HG02885 (cell line): Measurements from ENCODE around the gene LRRC7.
"Not testable (repeated sequence)": the region's sequence is repeated elsewhere in the genome, so short reads cannot be mapped to it uniquely, and the experiment has no call there.

ENCODE experiments used
- ATAC-seq: cut with Tn5 transposase; IDR thresholded peaks from one replicate; pipeline ENCODE4 v1.9.1; 2021; ENCODE audit warnings: mild to moderate bottlenecking; ENCODE audit not compliant: unreplicated experiment, poor library complexity

The LRRC7 gene

DNA sequence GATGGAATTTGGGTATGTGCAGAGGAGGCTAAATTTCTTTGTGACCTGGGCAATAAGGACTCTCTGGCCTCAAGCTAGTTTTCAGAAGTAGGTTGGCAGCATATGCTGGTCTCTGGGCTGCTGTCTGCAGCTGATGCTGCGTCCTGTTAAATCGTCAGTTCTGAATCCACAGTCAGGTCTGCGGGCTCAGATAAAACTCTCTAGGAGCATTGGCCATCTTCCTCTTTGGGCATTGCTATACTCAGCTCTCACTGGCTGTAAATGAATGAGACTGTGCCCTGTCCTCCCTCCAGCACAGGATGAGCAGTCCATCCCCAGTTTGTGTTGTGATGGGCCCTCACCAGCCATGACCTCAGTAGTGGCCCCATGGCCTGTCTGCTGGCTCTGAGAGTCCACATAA, 365.0 kb downstream of the LRRC7 start:
- ATAC-seq, result no peak

DNA sequence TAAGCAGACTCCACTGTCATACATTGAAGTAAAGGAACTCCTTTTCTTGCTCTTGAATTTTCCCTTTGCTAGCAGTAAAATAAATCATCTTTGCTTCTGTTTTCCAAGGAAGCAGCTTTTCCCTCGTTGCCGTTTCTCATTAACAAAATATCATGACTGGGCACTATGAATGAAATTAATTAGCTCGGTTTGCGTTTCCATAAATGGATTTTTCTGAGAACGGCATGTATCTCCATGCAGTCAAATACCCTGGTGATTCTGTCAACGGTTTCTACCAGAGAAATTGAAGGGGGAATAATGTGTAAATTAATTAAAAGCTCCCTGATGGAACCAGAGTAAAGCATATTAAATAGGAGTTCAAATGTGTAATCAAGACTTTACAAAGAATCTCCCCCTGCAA, 372.5 kb downstream of the LRRC7 start:
- ATAC-seq, result no peak

DNA sequence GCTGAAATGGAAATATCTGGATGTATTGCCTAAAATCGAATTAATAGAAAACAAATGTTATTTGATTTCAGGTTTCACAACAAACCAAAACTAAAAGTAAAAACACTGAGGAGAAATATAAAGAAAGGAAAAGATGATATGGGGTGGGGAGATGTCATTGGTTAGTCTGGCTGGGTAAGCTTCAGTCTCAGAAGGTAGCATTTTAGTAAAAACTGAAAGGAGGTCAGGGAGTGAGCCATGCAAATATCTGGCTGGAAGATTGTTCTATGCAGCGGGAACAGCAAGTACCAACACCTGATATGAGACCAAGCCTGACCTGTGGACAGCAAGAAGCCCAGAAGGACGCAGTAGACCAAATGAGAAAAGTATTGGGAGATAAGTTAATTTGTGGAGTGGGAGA, 373.1 kb downstream of the LRRC7 start:
- ATAC-seq, result no peak

DNA sequence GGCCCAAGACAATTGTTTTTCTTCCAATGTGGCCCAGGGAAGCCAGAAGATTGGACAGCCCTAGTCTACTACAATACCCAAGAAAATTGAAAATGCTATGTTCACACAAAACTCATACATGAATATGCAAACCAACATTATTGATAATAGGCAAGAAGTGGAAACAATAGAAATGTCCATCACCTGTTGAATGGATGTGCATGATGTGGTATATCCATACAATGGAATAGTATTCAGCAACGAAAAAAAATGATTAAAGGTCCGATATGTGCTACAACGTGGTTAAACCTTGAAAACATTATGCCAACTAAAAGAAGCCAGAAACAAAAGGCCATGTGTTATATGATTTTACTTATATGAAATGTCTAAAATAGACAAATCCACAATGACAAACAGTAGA, 375.3 kb downstream of the LRRC7 start:
- no peak for ATAC-seq

DNA sequence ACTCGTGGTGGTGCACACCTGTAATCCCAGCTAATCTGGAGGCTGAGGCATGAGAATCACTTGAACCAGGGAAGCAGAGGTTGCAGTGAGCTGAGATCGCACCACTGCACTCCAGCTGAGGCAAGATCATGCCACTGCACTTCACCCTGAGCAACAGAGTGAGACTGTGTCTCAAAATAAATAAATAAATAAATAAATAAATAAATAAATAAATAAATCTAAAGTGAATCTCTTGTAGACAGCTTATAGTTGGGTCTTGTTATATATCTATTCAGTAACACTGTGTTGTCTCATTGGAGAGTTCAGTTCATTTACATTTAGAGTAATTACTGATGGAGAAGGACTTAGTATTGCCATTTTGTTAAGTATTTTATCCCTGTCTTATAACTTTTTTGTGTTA, 379.2 kb downstream of the LRRC7 start:
- no peak for ATAC-seq

DNA sequence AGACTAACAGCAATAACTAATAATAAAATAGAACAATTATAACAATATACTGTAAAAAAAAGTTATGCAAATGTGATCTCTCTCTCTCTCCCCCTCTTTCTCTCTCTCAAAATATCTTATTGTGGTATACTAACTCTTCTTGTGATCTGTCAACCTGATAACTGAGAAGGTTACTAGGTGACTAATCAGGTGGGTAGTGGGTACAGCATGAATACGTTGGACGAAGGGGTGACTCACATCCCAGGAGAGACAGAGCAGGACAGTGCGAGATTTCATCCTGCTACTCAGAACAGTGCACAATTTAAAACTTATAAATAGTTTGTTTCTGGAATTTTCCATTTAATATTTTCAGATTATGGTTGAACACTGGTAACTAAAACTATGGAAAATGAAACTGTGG, 380.1 kb downstream of the LRRC7 start:
- no peak for ATAC-seq

DNA sequence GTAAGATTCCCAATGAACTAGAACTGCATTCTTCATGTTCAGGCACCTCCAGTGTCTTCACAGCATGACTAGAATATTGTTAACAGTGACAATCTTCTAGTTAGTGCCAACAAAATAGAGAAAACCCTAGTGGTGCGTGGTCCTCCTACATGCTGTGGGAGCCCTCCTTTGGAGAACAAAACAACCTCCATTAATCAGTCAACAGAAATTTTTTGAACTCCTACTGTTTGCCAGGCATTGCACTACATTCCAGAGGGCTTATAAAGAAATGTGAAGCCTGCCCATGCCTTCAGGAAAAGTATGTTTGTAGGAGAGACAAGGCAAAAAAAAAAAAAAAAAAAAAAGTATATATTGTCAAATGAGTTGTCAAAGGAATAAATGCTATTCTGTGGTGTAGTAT, 385.0 kb downstream of the LRRC7 start:
- no peak for ATAC-seq

DNA sequence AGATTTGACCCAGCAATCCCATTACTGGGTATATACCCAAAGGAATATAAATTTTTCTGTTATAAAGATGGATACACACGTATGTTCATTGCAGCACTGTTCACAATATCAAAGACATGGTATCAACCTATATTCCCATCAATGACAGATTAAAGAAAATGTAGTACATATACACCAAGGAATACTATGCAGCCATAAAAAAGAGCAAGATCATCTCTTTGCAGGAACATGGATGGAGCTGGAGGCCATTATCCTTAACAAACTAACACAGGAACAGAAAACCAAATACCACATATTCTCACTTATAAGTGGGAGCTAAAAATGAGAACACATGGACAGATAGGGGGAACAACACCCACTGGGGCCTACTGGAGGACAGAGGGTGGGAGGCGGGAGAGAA, 394.7 kb downstream of the LRRC7 start:
- not testable (repeated sequence) for ATAC-seq

DNA sequence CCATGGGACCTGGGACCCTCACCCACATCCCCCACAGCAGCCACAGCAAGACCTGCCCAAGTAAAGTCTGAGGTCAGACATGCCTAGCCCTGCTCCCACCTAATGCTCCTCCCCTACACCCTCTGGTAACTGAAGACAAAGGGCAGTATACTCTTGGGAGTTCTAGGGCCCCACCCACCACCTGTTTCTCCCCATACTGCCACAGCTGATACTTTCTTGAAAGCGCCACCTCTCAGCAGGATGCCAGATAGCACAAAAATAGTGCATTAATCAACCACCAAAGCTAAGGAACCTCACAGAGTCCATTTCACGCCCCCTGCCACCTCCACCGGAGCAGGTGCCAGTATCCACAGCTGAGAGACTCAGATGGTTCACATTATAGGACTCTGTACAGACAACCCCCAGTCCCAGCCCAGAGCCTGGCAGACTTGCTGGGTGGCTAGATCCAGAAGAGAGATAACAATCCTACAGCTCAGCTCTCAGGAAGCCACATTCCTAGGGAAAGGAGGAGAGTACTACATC, 399.6 kb downstream of the LRRC7 start:
- peak; percentile 43 for ATAC-seq

DNA sequence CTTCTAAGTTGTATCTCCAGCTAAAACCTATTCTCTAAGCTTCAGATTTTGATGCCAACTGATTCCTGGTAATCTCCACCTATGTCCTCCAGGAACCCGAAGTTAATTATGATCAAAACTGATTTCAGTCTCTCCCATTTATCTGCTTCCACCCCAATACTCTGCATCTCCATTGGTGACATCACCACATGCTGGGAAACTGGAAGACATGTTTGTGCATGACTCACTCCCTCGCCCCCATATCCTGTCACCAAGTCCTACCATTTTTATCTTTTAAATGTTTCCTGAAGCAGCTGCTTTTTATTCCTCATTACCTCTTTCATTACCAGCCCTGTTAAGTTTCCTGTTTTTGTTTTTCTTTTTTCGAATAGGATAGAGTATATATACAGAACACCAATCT, 409.2 kb downstream of the LRRC7 start:
- ATAC-seq, result no peak

DNA sequence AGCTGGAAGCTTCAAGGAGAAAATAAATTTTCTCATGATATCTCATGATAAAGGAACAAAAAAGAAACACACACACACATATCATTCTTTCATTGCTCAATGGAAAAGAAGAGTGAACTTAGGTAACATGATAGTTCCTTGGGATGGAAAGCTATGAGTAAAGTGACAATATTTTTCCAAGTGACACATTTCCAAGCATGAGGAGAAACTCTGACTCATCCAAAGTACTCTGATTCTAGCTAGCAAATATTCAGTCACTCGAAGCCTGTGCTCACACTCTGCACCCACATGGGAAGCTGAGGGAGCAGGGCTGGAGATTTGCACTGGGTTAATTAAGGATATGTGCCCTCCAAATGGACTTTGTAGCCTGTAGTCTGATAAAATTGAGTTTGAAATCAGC, 415.3 kb downstream of the LRRC7 start:
- ATAC-seq, result no peak

DNA sequence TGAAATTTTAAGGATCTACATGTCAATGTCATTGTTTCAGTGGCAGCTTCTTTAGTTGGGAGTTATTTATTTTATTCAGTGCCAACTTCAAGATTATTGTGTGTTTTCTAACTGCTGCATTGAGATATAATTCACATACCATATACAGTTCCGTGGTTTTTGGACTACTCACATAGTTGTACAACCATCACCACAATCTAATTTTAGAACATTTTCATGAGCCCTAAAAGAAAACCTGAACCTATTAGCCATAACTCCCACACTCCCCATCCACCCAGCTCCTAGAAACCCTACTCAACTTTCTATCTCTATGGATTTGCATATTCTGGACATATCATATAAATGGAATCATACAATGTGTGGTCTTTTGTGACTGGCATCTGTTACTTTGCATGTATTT, 417.7 kb downstream of the LRRC7 start:
- ATAC-seq, result no peak

DNA sequence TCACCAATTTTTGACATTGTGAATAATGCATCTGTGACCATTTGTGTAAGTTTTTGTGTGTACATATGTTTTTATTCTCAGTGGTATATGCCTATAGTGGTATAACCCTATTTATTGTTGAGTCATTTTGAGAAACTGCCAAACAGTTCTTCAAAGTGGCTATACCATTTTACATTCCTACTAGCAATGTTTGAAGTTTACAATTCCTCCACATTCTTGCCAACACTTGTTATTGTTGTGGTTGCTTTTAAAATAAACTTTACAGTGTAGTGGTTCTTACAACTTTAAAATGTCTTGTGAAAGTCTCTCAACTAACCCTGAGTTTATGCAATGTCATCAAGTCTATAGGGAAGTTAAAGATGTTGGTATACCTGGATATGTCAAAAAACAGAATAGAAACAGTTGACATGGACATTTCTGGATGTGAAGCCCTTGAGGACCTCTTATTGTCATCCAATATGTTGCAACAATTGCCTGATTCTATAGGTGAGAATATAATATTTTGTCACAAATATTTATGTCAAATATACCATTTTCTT, 418.2 kb downstream of the LRRC7 start:
- no peak for ATAC-seq

DNA sequence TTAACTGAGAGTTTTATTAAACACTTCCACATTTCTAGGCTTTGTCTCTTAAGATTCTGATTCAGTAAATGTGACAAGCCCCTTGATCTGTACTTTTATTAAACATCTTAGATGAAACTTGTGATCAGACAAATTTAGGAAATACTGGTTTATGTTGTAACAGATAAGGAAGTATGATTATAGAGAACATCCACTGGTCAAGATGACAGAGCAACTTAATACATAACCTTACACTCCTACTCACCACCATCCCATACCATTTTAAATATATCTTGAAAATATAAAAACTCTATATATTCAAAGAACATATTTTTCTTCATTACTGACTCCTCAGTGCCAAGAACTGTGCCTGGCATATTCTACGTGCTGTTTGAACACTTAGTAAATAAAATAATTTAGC, 420.2 kb downstream of the LRRC7 start:
- ATAC-seq, result no peak

DNA sequence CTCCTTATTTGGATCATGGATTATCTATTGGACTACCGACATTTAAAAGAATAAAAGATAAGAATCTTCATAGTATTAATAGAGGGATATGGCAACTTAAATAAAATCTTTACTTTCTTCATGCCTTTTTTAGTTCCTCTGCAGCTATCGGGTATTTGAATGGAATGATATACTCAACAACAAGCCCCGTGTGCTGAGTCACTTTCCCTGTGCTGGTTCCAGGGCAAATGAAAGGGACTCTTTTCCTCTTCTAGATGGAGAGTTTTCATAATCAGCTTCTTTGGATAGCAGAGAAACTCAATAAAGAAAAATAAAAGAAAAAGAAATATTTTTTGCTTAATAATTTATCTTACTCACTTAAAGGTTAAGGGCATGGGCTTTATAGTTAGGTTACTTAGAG, 423.9 kb downstream of the LRRC7 start:
- ATAC-seq, result no peak

DNA sequence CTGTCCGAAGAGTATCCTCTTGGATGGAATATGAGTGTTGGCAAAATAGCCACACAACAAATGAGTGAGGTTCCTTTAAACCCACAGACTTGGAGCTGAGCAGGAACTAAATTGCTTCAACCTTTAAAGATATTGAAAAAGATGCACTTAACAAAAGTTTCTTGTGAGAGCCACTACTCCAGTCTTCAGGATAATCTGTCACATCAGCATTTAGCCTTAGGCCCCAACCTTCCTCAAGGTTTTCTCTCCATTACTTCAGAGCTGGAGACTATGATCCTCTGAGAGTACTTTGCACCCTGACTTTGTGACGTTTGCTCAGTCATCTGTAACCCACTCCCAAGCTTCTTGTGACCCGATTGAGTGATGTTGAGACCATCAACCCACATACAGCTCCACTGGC, 424.9 kb downstream of the LRRC7 start:
- no peak for ATAC-seq

DNA sequence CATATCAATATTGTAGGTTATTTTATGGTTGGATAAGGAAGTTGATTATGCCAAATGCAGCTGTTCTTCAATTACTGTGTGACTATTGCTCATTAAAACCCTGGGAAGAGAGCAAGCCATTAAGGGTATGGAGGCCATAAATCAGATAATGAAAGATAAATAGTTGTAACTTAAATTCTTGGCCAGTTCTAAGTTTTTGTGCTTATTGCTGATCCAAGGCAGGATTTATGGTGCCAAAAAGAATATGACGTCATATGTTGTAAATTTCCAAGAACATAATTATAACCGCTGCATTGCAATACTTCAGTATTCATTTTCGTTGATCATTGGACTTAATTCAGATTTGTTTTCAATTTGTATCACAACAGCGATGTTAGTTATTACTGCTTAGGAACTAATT, 426.1 kb downstream of the LRRC7 start:
- no peak for ATAC-seq

DNA sequence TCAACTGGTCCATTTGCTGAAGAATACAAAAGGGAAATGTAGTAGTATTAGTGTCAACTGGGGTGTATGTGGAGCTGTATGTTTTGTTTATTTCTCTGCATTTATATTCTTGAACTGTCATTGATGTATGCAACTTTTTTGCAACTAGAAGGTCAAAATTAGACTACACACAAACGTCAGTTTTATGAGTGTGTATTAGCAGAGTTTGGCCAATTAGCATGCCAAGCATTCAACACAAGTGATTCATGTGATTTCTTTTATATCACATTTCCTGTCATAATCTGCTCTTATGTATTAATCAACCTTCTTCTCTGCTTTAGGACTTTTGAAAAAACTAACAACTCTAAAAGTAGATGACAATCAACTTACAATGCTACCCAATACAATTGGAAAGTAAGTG, 426.5 kb downstream of the LRRC7 start:
- ATAC-seq, result no peak

DNA sequence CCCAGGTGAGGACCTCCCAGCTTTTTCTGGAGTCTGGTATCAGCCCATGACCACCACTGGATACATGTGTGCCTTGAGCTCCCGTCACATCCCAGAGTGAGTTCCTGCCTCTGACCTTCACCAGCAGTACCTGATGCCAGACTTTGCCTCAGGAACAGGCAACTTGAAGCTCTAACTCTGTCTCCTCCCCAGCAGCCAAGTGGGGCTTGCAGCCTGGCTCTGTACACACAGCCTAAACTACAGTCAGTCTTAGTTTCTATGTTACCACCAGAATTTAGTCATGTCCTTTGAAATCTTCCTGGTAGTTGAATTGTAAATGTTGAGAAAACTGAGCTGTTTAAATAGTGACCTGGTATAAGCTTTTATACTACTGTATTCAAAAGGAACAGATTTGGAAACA, 431.1 kb downstream of the LRRC7 start:
- ATAC-seq, result no peak

DNA sequence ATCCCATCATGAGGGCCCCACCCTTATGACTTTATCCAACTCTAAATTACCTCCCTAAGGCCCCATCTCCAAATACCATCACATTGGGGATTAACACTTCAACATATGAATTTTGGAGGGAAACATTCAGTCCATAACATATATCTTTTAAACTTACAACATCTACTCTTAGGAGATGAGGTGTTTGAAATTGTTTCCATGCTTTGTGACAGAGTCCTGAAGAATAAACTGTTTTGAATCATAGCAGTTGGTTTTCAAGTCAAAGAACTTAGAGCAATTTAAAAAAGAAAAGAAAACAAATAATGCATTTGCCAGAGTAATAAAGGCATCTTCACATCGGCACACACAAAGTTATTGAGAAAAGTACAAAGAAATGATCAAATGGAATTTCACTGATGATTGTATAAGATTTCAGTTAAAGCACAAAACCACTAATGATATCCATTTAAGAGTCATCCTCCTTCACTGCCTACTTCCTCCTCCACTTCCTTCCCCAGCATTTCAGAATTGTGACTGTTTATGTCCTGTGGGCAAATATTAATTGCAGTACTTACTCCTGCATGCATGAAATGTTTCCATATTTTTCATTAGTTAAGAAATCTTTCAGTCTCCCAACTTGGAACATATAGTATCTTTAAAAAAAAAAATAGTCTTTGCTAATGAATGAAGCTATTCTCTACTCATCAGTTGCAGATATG, 435.6 kb downstream of the LRRC7 start:
- no peak for ATAC-seq

DNA sequence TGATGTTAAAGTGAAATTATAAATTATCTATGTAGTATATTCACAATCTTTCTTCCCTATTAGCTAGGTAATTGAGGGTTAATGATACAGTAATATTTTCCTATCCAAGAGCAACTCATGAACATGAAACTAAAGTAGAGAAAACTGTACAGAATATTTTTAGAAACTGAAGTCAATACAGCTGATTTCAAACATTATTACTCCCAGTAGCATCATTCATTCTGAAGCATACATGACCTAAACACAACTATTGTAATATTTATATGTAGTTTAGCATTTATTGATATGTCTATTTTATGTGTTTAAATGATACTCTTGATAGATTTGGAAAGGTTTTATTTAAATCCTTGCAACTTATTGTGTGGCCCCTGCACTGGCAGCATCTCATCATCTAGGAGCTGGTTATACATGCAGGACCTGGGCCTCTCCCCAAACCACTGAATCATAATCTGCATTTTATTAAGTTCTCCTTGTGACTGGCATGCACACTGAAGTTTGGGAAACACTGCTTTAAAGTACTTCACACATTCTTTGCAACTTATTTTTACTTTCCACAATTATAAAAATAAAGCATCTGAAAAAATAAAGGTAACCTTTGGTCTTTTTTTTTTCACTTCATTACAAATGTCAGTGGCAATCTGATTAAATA, 437.8 kb downstream of the LRRC7 start:
- ATAC-seq, result no peak

DNA sequence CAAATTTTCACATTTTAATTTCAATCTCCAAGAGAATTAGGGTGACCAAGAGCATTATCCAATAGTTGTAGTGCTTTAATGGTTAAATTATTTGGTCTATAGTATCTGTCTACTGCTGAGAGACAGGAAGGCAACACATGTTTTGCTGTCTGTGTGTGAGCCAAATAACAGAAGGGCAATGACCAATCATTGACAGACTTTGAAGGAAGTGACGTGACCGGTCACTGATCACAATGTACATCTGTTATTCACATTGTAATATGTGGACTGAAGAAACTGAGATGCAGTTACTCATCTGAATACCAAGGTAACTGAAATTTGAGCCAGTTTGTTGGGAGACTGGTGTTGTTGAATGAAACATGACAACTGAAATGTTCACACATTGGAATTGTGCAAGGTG, 440.9 kb downstream of the LRRC7 start:
- no peak for ATAC-seq
